ENCODE results near the gene COMT. TPM values are rescaled to one million over a fixed set of nuclear protein-coding genes. Genes with fewer than 3 reads are reported as not detected.

Gene COMT
- polyA plus RNA-seq, 4 donors, result 57.8 to 236 (median 135) TPM

- H3K9me3 ChIP-seq (ENCODE audit: control insufficient read depth in 2 of 2, insufficient read depth in 1 of 2, low read depth in 1 of 2, low read length in 1 of 2), result no peaks in the 10 kb centered on the region
- 76 to 87% (median 78%) methylated on average over 19 of the region's 19 CpGs for WGBS, 3 donors
- peaks cover 0 to 23% (median 0%) of the 10 kb centered on the region in 3 donors for H3K36me3 ChIP-seq (ENCODE audit: control insufficient read depth in 3 of 3, insufficient read depth in 2 of 3, low read depth in 1 of 3, low read length in 3 of 3)
- DNase-seq (no peak), FAIRE-seq (no peak)
- H3K4me3 ChIP-seq (ENCODE audit: low read depth in 1 of 3, low read length in 3 of 3), result no peak overlapping the region
- H3K27ac ChIP-seq (ENCODE audit: low read depth in 1 of 3, low read length in 2 of 3), result peak overlapping the region in 1 of 3 donors; percentile 30
- H3K4me1 ChIP-seq (ENCODE audit: control insufficient read depth in 3 of 3, insufficient read depth in 2 of 3, low read depth in 1 of 3, low read length in 2 of 3), result peaks cover 0 to 23% (median 6%) of the 10 kb centered on the region in 3 donors
- H3K27me3 ChIP-seq (ENCODE audit: control insufficient read depth in 3 of 3, insufficient read depth in 3 of 3, low read length in 3 of 3), result no peaks in the 10 kb centered on the region
Observed at GRCh38 chr22:19955241-19956128, 13.9 kb downstream of the COMT start.

GRCh38 chr22:19957445-19957844, 15.9 kb downstream of the COMT start:
- no peak overlapping the region for H3K27ac ChIP-seq (ENCODE audit: low read depth in 1 of 3, low read length in 2 of 3)
- H3K36me3 ChIP-seq (ENCODE audit: control insufficient read depth in 3 of 3, insufficient read depth in 2 of 3, low read depth in 1 of 3, low read length in 3 of 3), result peaks cover 0 to 24% (median 0%) of the 10 kb centered on the region in 3 donors
- DNase-seq (no peak), FAIRE-seq (no peak)
- WGBS, 3 donors, result 67 to 88% (median 77%) methylated on average over 9 of the region's 9 CpGs
- H3K4me3 ChIP-seq (ENCODE audit: low read depth in 1 of 3, low read length in 3 of 3), result no peak overlapping the region
- H3K4me1 ChIP-seq (ENCODE audit: control insufficient read depth in 3 of 3, insufficient read depth in 2 of 3, low read depth in 1 of 3, low read length in 2 of 3), result peaks cover 0 to 40% (median 8%) of the 10 kb centered on the region in 3 donors
- H3K27me3 ChIP-seq (ENCODE audit: control insufficient read depth in 3 of 3, insufficient read depth in 3 of 3, low read length in 3 of 3), result no peaks in the 10 kb centered on the region
- no peaks in the 10 kb centered on the region for H3K9me3 ChIP-seq (ENCODE audit: control insufficient read depth in 2 of 2, insufficient read depth in 1 of 2, low read depth in 1 of 2, low read length in 1 of 2)

GRCh38 chr22:19958083-19959042, 16.8 kb downstream of the COMT start:
- peak overlapping the region in 1 of 3 donors; percentile 55 for H3K4me3 ChIP-seq (ENCODE audit: low read depth in 1 of 3, low read length in 3 of 3)
- FAIRE-seq (no peak), DNase-seq (no peak)
- peaks cover 0 to 45% (median 9%) of the 10 kb centered on the region in 3 donors for H3K4me1 ChIP-seq (ENCODE audit: control insufficient read depth in 3 of 3, insufficient read depth in 2 of 3, low read depth in 1 of 3, low read length in 2 of 3)
- H3K27ac ChIP-seq (ENCODE audit: low read depth in 1 of 3, low read length in 2 of 3), result peak overlapping the region in 1 of 3 donors; percentile 93
- WGBS, 3 donors, result 78 to 86% (median 78%) methylated on average over 19 of the region's 19 CpGs
- H3K9me3 ChIP-seq (ENCODE audit: control insufficient read depth in 2 of 2, insufficient read depth in 1 of 2, low read depth in 1 of 2, low read length in 1 of 2), result no peaks in the 10 kb centered on the region
- H3K27me3 ChIP-seq (ENCODE audit: control insufficient read depth in 3 of 3, insufficient read depth in 3 of 3, low read length in 3 of 3), result no peaks in the 10 kb centered on the region
- H3K36me3 ChIP-seq (ENCODE audit: control insufficient read depth in 3 of 3, insufficient read depth in 2 of 3, low read depth in 1 of 3, low read length in 3 of 3), result peaks cover 0 to 32% (median 0%) of the 10 kb centered on the region in 3 donors

- H3K4me1 ChIP-seq (ENCODE audit: control insufficient read depth in 3 of 3, insufficient read depth in 2 of 3, low read depth in 1 of 3, low read length in 2 of 3), result peaks cover 0 to 46% (median 9%) of the 10 kb centered on the region in 3 donors
- WGBS, 3 donors, result 30 to 37% (median 31%) methylated on average over 26 to 30 of the region's 30 CpGs
- no peaks in the 10 kb centered on the region for H3K9me3 ChIP-seq (ENCODE audit: control insufficient read depth in 2 of 2, insufficient read depth in 1 of 2, low read depth in 1 of 2, low read length in 1 of 2)
- no peak for FAIRE-seq
- H3K36me3 ChIP-seq (ENCODE audit: control insufficient read depth in 3 of 3, insufficient read depth in 2 of 3, low read depth in 1 of 3, low read length in 3 of 3), result peaks cover 0 to 40% (median 0%) of the 10 kb centered on the region in 3 donors
- peak; percentile 56 to 95 for DNase-seq
- peak overlapping the region in 2 of 3 donors; percentile 4 to 55 for H3K4me3 ChIP-seq (ENCODE audit: low read depth in 1 of 3, low read length in 3 of 3)
- peak overlapping the region in 1 of 3 donors; percentile 93 for H3K27ac ChIP-seq (ENCODE audit: low read depth in 1 of 3, low read length in 2 of 3)
- H3K27me3 ChIP-seq (ENCODE audit: control insufficient read depth in 3 of 3, insufficient read depth in 3 of 3, low read length in 3 of 3), result no peaks in the 10 kb centered on the region
Observed at GRCh38 chr22:19959043-19959586, 17.5 kb downstream of the COMT start.

- no peaks in the 10 kb centered on the region for H3K27me3 ChIP-seq (ENCODE audit: control insufficient read depth in 3 of 3, insufficient read depth in 3 of 3, low read length in 3 of 3)
- 29 to 42% (median 31%) methylated on average over 10 to 13 of the region's 13 CpGs for WGBS, 3 donors
- peak overlapping the region in 1 of 3 donors; percentile 93 for H3K27ac ChIP-seq (ENCODE audit: low read depth in 1 of 3, low read length in 2 of 3)
- peaks cover 0 to 47% (median 0%) of the 10 kb centered on the region in 3 donors for H3K36me3 ChIP-seq (ENCODE audit: control insufficient read depth in 3 of 3, insufficient read depth in 2 of 3, low read depth in 1 of 3, low read length in 3 of 3)
- DNase-seq (no peak), FAIRE-seq (no peak)
- H3K4me1 ChIP-seq (ENCODE audit: control insufficient read depth in 3 of 3, insufficient read depth in 2 of 3, low read depth in 1 of 3, low read length in 2 of 3), result peaks cover 0 to 53% (median 9%) of the 10 kb centered on the region in 3 donors
- no peaks in the 10 kb centered on the region for H3K9me3 ChIP-seq (ENCODE audit: control insufficient read depth in 2 of 2, insufficient read depth in 1 of 2, low read depth in 1 of 2, low read length in 1 of 2)
- H3K4me3 ChIP-seq (ENCODE audit: low read depth in 1 of 3, low read length in 3 of 3), result peak overlapping the region in 2 of 3 donors; percentile 4 to 34
Observed at GRCh38 chr22:19959587-19960490, 18.3 kb downstream of the COMT start.

- FAIRE-seq, result no peak
- peaks cover 0 to 57% (median 9%) of the 10 kb centered on the region in 3 donors for H3K4me1 ChIP-seq (ENCODE audit: control insufficient read depth in 3 of 3, insufficient read depth in 2 of 3, low read depth in 1 of 3, low read length in 2 of 3)
- WGBS, 3 donors, result 76 to 83% (median 81%) methylated on average over 12 of the region's 12 CpGs
- peak overlapping the region in 1 of 3 donors; percentile 93 for H3K27ac ChIP-seq (ENCODE audit: low read depth in 1 of 3, low read length in 2 of 3)
- no peaks in the 10 kb centered on the region for H3K27me3 ChIP-seq (ENCODE audit: control insufficient read depth in 3 of 3, insufficient read depth in 3 of 3, low read length in 3 of 3)
- DNase-seq, result no peak
- H3K4me3 ChIP-seq (ENCODE audit: low read depth in 1 of 3, low read length in 3 of 3), result no peak overlapping the region
- H3K36me3 ChIP-seq (ENCODE audit: control insufficient read depth in 3 of 3, insufficient read depth in 2 of 3, low read depth in 1 of 3, low read length in 3 of 3), result peaks cover 0 to 51% (median 0%) of the 10 kb centered on the region in 3 donors
- H3K9me3 ChIP-seq (ENCODE audit: control insufficient read depth in 2 of 2, insufficient read depth in 1 of 2, low read depth in 1 of 2, low read length in 1 of 2), result no peaks in the 10 kb centered on the region
Observed at GRCh38 chr22:19960491-19961200, 19.1 kb downstream of the COMT start.

GRCh38 chr22:19961201-19961580, 19.6 kb downstream of the COMT start:
- H3K27ac ChIP-seq (ENCODE audit: low read depth in 1 of 3, low read length in 2 of 3), result peak overlapping the region in 1 of 3 donors; percentile 100

More at GRCh38 chr22:19961201-19961580, 19.6 kb downstream of the COMT start:
- Histone ChIP-seq H3K27me3 (ENCODE audit: control insufficient read depth in 3 of 3, insufficient read depth in 3 of 3, low read length in 3 of 3) (no peaks in the 10 kb centered on the region), H3K4me3 (ENCODE audit: low read depth in 1 of 3, low read length in 3 of 3) (no peak overlapping the region), H3K36me3 (ENCODE audit: control insufficient read depth in 3 of 3, insufficient read depth in 2 of 3, low read depth in 1 of 3, low read length in 3 of 3) (peaks cover 0 to 54% (median 0%) of the 10 kb centered on the region in 3 donors), H3K9me3 (ENCODE audit: control insufficient read depth in 2 of 2, insufficient read depth in 1 of 2, low read depth in 1 of 2, low read length in 1 of 2) (no peaks in the 10 kb centered on the region), H3K4me1 (ENCODE audit: control insufficient read depth in 3 of 3, insufficient read depth in 2 of 3, low read depth in 1 of 3, low read length in 2 of 3) (peaks cover 0 to 57% (median 9%) of the 10 kb centered on the region in 3 donors)
- DNase-seq, result no peak
- no peak for FAIRE-seq
- WGBS, 3 donors, result 85 to 88% (median 86%) methylated on average over 8 to 9 of the region's 9 CpGs
